ENCODE measurements around the gene APOL1. TPM values are rescaled to one million over a fixed set of nuclear protein-coding genes. Genes with fewer than 3 reads are reported as not detected.

Gene APOL1
- total RNA-seq, 4 donors from 2014 or later, result 19.0 to 48.8 (median 28.0) TPM

DNA sequence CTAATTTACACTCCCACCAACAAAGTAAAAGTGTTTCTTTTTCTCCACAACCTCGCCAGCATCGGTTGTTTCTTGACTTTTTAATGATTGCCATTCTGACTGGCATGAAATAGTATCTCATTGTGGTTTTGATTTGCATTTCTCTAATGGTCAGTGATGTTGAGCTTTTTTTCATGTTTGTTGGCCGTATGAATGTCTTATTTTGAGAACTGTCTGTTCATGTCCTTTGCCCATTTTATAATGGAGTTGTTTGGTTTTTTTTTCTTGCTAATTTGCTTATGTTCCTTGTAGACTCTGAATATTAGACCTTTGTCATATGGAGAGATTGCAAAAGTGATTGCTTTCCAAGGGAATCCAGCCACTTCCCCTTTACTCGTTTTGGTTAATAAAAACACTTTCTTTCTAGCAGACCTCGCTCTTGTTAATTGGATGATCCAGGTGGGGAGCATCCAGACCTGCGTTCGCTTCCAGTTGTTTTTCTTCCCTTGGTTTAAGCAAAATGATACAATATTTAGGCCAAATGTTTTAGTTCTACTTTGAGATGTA, 34.2 kb upstream of the APOL1 start:
- DNase-seq (ENCODE audit: extremely low spot score), result no peak
- WGBS, result 89% methylated on average over 7 of the region's 7 CpGs
- no peak overlapping the region for H3K4me3 ChIP-seq
- no peaks in the 10 kb centered on the region for H3K9me3 ChIP-seq
- H3K27ac ChIP-seq (replicated peaks in 1 of 4), result no peak overlapping the region
- TF ChIP-seq, protein P1, sequence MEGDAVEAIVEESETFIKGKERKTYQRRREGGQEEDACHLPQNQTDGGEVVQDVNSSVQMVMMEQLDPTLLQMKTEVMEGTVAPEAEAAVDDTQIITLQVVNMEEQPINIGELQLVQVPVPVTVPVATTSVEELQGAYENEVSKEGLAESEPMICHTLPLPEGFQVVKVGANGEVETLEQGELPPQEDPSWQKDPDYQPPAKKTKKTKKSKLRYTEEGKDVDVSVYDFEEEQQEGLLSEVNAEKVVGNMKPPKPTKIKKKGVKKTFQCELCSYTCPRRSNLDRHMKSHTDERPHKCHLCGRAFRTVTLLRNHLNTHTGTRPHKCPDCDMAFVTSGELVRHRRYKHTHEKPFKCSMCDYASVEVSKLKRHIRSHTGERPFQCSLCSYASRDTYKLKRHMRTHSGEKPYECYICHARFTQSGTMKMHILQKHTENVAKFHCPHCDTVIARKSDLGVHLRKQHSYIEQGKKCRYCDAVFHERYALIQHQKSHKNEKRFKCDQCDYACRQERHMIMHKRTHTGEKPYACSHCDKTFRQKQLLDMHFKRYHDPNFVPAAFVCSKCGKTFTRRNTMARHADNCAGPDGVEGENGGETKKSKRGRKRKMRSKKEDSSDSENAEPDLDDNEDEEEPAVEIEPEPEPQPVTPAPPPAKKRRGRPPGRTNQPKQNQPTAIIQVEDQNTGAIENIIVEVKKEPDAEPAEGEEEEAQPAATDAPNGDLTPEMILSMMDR (IDR thresholded peaks at IDR 0.05), result no peak
- TF ChIP-seq POLR2A (IDR thresholded peaks at IDR 0.05; ENCODE audit: low read depth) (no peak), POLR2AphosphoS5 (IDR thresholded peaks at IDR 0.05) (no peak), EP300 (IDR thresholded peaks at IDR 0.05) (no peak)
- no peaks in the 10 kb centered on the region for H3K36me3 ChIP-seq
- no peaks in the 10 kb centered on the region for H3K27me3 ChIP-seq
- intact Hi-C loops (cut with DNase I), result no loop called here
- H3K4me1 ChIP-seq, result peaks cover 0 to 12% (median 7%) of the 10 kb centered on the region in 4 donors

GRCh38 chr22:36220451-36220921, 32.4 kb upstream of the APOL1 start:
- H3K27ac ChIP-seq (replicated peaks in 1 of 4), result peak overlapping the region in 2 of 4 donors; percentile 10 to 53
- intact Hi-C loops (cut with DNase I), result no loop called here
- H3K4me1 ChIP-seq, result peaks cover 0 to 12% (median 7%) of the 10 kb centered on the region in 4 donors
- no peak overlapping the region for H3K4me3 ChIP-seq
- H3K27me3 ChIP-seq, result no peaks in the 10 kb centered on the region
- no peak for TF ChIP-seq EP300 (IDR thresholded peaks at IDR 0.05)
- H3K36me3 ChIP-seq, result peaks cover 0 to 5% (median 0%) of the 10 kb centered on the region in 4 donors
- no peak for DNase-seq (ENCODE audit: extremely low spot score)
- WGBS, result 77% methylated on average over 9 of the region's 9 CpGs
- H3K9me3 ChIP-seq, result no peaks in the 10 kb centered on the region

DNA sequence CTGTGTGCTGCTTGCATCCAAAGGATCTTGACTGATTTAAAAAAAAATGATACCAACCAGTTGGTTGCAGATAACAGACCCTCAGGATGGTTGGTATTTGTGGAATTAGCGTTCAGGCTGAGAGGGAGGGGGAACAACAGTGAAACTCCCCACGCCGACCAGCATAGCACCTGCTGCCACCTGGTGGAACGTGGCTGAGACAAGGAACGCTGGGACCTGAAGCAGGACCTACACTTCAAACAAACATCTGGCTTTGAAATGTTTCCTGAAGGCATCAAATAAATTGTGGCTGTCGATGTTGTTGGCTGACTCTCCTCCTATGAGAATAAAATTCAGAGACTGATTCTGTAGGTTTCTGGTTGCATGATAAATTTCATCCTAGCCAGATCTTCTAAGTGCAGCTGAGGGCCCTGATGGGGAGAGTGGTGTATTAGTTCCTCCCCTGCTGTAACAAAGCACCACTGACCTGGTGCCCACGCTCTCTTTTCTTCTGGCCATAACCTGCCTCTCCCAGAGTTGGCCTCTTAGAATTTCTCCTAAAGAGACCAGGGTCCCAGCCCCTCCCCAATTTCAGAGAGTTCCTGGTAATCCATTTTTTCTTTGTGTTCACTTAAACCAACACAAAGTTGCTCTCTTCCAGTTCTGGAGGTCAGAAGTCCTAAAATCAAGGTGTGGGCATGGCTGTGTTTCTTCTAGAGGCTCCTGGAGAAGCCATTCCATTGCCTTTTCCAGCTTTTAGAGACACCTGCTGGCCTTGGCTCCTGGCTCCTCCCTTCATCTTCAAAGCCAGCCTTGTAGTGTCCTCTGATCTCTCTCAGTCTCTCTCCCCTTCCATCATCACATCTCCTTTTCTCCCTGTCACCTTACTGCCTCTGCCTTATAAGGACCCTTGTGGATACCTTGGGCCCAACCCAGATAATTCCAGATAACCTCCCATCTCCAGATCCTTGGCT, 30.9 kb upstream of the APOL1 start:
- intact Hi-C loops (cut with DNase I), result no loop called here
- 24% methylated on average over 7 of the region's 7 CpGs for WGBS
- DNase-seq (ENCODE audit: extremely low spot score), result no peak

DNA sequence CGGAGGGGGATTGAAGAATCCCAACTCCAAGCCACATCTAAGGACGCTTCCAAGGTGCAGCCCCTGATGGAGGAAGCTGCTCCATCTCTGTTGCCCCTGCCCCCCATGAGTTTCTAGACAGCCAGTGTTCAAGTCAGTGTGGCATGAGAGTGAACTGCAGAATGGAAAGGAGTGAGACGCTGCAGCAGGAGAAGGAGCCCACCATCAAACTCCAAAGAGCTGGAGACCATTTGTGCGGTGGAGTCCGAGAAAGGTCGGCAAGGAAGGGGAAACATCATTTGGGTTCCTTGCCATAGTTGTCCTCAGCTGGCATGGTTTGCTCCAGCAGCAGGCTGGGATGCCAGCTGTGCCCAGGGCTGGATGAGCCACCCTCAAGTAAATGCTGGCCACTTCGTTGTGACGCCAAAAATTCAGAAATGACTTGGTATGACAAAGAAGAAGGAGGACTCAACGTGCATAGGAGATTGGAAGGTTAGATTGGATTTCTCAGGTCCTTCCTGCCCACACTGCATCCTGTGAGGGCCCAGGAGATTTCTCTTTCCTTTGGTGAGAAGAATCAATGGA, 30.0 kb upstream of the APOL1 start:
- no peaks in the 10 kb centered on the region for H3K9me3 ChIP-seq
- H3K36me3 ChIP-seq, result peaks cover 0 to 22% (median 14%) of the 10 kb centered on the region in 4 donors
- 95% methylated on average over 9 of the region's 9 CpGs for WGBS
- TF ChIP-seq, protein P1 (IDR thresholded peaks at IDR 0.05), result no peak
- no peak for TF ChIP-seq EP300 (IDR thresholded peaks at IDR 0.05)
- TF ChIP-seq POLR2A (IDR thresholded peaks at IDR 0.05; ENCODE audit: low read depth), result no peak
- TF ChIP-seq POLR2AphosphoS5 (IDR thresholded peaks at IDR 0.05), result no peak
- no peak overlapping the region for H3K4me3 ChIP-seq
- no peak for DNase-seq (ENCODE audit: extremely low spot score)
- intact Hi-C loops (cut with DNase I), result no loop called here
- peaks cover 0 to 12% (median 7%) of the 10 kb centered on the region in 4 donors for H3K4me1 ChIP-seq
- no peak overlapping the region for H3K27ac ChIP-seq (replicated peaks in 1 of 4)
- no peaks in the 10 kb centered on the region for H3K27me3 ChIP-seq

More for the DNA sequence above, 30.9 kb upstream of the APOL1 start:
- TF ChIP-seq POLR2AphosphoS5 (IDR thresholded peaks at IDR 0.05), result peak in 1 of 2 donors; percentile 19
- no peak for TF ChIP-seq POLR2A (IDR thresholded peaks at IDR 0.05; ENCODE audit: low read depth)
- TF ChIP-seq EP300 (IDR thresholded peaks at IDR 0.05), result no peak
- TF ChIP-seq, protein P1 (IDR thresholded peaks at IDR 0.05), result peak; percentile 50 to 60 (median 59)
- Histone ChIP-seq H3K27ac (replicated peaks in 1 of 4) (no peak overlapping the region), H3K36me3 (peaks cover 0 to 13% (median 6%) of the 10 kb centered on the region in 4 donors), H3K4me1 (peaks cover 0 to 12% (median 7%) of the 10 kb centered on the region in 4 donors), H3K27me3 (no peaks in the 10 kb centered on the region), H3K4me3 (no peak overlapping the region), H3K9me3 (no peaks in the 10 kb centered on the region)

- WGBS, result 91% methylated on average over 8 of the region's 8 CpGs
- TF ChIP-seq POLR2A (IDR thresholded peaks at IDR 0.05; ENCODE audit: low read depth) (no peak), POLR2AphosphoS5 (IDR thresholded peaks at IDR 0.05) (no peak), EP300 (IDR thresholded peaks at IDR 0.05) (no peak)
- TF ChIP-seq, protein P1 (IDR thresholded peaks at IDR 0.05), result no peak
- intact Hi-C loops (cut with DNase I), result no loop called here
- no peak overlapping the region for H3K4me3 ChIP-seq
- no peak overlapping the region for H3K27ac ChIP-seq (replicated peaks in 1 of 4)
- no peak for DNase-seq (ENCODE audit: extremely low spot score)
- peaks cover 0 to 12% (median 7%) of the 10 kb centered on the region in 4 donors for H3K4me1 ChIP-seq
- no peaks in the 10 kb centered on the region for H3K9me3 ChIP-seq
- H3K36me3 ChIP-seq, result peaks cover under 1 to 28% (median 20%) of the 10 kb centered on the region in 4 donors
- no peaks in the 10 kb centered on the region for H3K27me3 ChIP-seq
Measured at GRCh38 chr22:36223504-36223903, 29.4 kb upstream of the APOL1 start.
